Sigmoid colon (tissue), 7 donors: ENCODE results near the gene ANXA7. TPM values are rescaled to one million over a fixed set of nuclear protein-coding genes. Genes with fewer than 3 reads are reported as not detected.

Experiments
- DNase-seq: peaks from one replicate; pipeline ENCODE4 v3.0.0-alpha.2; 2019
- H3K27ac ChIP-seq, 4 donors: fragments of 200-600 bp; sonication (generic); one replicate each; pipeline ENCODE4 v1.5.1; 2016 to 2019; ENCODE audit warnings: mild to moderate bottlenecking in 1 of 4
- H3K27me3 ChIP-seq, 3 donors: fragments of 200-600 bp; sonication (generic); one replicate each; pipeline ENCODE4 v1.5.1; 2019; ENCODE audit warnings: mild to moderate bottlenecking in 1 of 3
- H3K36me3 ChIP-seq, 4 donors: fragments of 200-600 bp; sonication (generic); one replicate each; pipeline ENCODE4 v1.5.1; 2016 to 2019
- H3K4me1 ChIP-seq, 4 donors: fragments of 200-600 bp; sonication (generic); one replicate each; pipeline ENCODE4 v1.5.1; 2017 to 2019
- H3K4me3 ChIP-seq, 4 donors: fragments of 200-600 bp; sonication (generic); one replicate each; pipeline ENCODE4 v1.5.1; 2017 to 2019; ENCODE audit warnings: mild to moderate bottlenecking in 2 of 4, moderate library complexity in 1 of 4
- H3K9me3 ChIP-seq, 4 donors: fragments of 200-600 bp in 3 of 4; sonication (generic) in 3 of 4; one replicate each; pipeline versions ENCODE4 v1.5.1 to v1.6.1; 2013 to 2019
- CTCF ChIP-seq, 4 experiments: fragments of 450-650 bp in 3 of 4; fragments of 200-600 bp in 1 of 4; IDR thresholded peaks; one replicate each; pipeline ENCODE4 v1.5.1; 2016 to 2019; ENCODE audit warnings: antibody characterized with exemption in 4 of 4, mild to moderate bottlenecking in 3 of 4, moderate library complexity in 2 of 4
- EP300 ChIP-seq, 4 donors: sonication (generic); formaldehyde crosslinking; IDR thresholded peaks; one replicate each; pipeline ENCODE4 v1.6.1; 2017; ENCODE audit warnings: antibody characterized with exemption in 4 of 4
- POLR2A ChIP-seq, 2 donors: fragments of 450-650 bp; IDR thresholded peaks; one replicate each; pipeline ENCODE4 v1.6.1; 2016; ENCODE audit warnings: antibody characterized with exemption in 2 of 2, mild to moderate bottlenecking in 2 of 2, moderate library complexity in 2 of 2
- POLR2AphosphoS5 ChIP-seq, 4 donors: sonication (generic); formaldehyde crosslinking; IDR thresholded peaks; one replicate each; pipeline ENCODE4 v1.6.1; 2017; ENCODE audit warnings: antibody characterized with exemption in 4 of 4
- WGBS, 2 donors: extraction: QIAGEN DNeasy Blood & Tissue Kit; methylation state at CpG; one replicate each; pipeline ENCODE4 v1.1.7; 2013; 5-methylcytosine and 5-hydroxymethylcytosine counted together
- intact Hi-C: fragments of 100-400 bp; cut with DNase I; formaldehyde crosslinking; loops from one replicate; pipeline ENCODE4 v1.15.1; 2023
- polyA plus RNA-seq, 3 donors: library from polyadenylated mRNA; stranded (reverse); fragments of 200-250 nt; gene quantifications; one replicate each; pipeline ENCODE4 v1.2.3, GENCODE V29; 2013
- total RNA-seq, 4 donors: library from RNA; depleted of rRNA; stranded (reverse); fragments of >200 nt; gene quantifications; one replicate each; pipeline ENCODE4 v1.1.0, GENCODE V29; 2016
- donor health status: healthy with polysubstance abuse.
- donor health status: Bipolar disorder and iron deficiency.
- donor health status: healthy.

Gene ANXA7
- total and polyA plus RNA-seq, 7 donors: 61.5 to 96.8 (median 74.2) TPM

DNA sequence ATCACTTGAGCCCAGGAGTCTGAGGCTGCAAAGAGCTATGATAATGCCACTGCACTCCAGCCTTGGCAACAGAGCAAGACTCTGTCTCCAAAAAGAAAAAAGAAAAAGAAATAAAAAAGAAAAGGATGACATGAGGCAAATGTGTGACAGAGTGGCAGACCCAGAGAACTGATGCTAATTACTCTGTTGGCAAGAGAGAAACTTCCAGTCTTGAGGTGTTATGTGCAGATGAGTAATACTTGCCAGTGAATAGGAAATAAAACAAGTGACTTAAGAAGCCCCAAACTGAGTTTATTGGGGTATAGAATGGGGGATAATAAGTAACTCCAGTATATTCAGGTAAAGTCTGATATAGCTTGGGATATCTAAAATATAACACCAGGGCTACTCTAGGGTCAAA lies 9.5 kb upstream of the ANXA7 start:
- TF ChIP-seq POLR2AphosphoS5 (IDR thresholded peaks at IDR 0.05) (no peak), POLR2A (IDR thresholded peaks at IDR 0.05) (no peak), EP300 (IDR thresholded peaks at IDR 0.05) (no peak), CTCF (IDR thresholded peaks at IDR 0.05) (no peak)
- Histone ChIP-seq H3K4me1 (no peaks in the 10 kb centered on the region), H3K4me3 (no peak overlapping the region), H3K27me3 (no peaks in the 10 kb centered on the region), H3K9me3 (no peaks in the 10 kb centered on the region), H3K36me3 (peaks cover 22 to 67% (median 36%) of the 10 kb centered on the region in 4 donors), H3K27ac (no peak overlapping the region)
- intact Hi-C loops: no loop called here
- no peak for DNase-seq

DNA sequence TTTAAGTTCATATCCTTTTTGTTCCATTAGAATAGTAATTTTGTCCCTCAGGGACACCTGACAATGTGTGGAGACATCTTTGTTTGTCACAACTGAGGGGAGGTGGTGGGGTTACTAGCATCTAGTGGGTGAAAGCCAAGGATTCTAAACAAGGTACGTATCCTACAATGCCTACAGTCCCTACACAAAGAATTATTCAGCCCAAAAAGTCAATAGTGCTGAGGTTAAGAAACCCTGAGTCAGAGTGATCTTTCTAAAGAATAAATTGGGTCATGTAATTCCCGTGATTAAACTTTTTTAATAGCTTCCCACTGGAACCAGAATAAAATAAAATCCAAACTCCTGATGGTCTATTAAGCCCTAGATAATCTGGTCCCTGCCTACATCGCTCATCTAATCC lies 2.7 kb upstream of the ANXA7 start:
- Histone ChIP-seq H3K36me3 (peaks cover 0 to under 1% (median 0%) of the 10 kb centered on the region in 4 donors), H3K4me3 (no peak overlapping the region), H3K27ac (no peak overlapping the region), H3K9me3 (no peaks in the 10 kb centered on the region), H3K4me1 (peaks cover 0 to 25% (median 20%) of the 10 kb centered on the region in 4 donors), H3K27me3 (no peaks in the 10 kb centered on the region)
- TF ChIP-seq CTCF (IDR thresholded peaks at IDR 0.05): no peak
- TF ChIP-seq EP300 (IDR thresholded peaks at IDR 0.05): no peak
- TF ChIP-seq POLR2A (IDR thresholded peaks at IDR 0.05): no peak
- no peak for TF ChIP-seq POLR2AphosphoS5 (IDR thresholded peaks at IDR 0.05)
- intact Hi-C loops: no loop called here
- DNase-seq: no peak
- WGBS, 2 donors: 93 to 94% methylated on average over 3 of the region's 3 CpGs

DNA sequence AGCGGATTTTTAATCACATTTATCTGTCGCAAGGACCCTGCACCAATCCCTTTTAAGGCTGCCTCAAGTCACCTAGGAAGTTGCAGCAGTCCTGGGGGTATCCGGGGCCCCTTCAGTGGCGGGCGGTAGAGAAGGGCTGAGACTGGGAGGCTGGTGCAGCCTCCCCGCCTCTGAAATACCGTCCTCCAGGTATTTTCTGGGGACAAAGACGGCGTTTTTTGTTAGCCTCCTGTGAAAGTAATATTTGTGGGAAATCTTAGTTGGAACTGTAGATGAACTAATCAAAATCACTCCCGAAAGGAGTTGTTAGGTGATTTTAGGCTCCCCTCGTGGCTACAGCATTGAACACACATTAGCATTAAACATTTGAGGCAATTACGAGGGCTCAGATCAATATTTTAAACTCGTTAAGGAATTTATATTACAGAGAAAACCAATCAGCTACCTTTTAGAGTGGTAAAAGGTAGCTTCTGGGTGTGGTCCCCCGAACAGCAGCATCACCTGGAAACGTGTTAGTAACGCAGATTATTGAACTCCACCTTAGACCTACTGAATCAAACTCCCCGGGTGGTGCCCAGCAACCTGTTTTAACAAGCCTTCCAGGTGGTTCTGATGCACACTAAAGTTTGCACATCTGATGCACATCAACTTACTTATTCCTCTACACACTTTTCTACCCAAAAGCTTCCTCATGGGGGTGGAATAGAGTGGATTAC lies 530 bp upstream of the ANXA7 start:
- peaks cover 0 to 26% (median 22%) of the 10 kb centered on the region in 4 donors for H3K4me1 ChIP-seq

GRCh38 chr10:73413108-73413527 lies 740 bp downstream of the ANXA7 start:
- DNase-seq: peak; percentile 73
- H3K4me1 ChIP-seq: peaks cover 0 to 34% (median 23%) of the 10 kb centered on the region in 4 donors
- peak overlapping the region; percentile 76 to 82 (median 77) for H3K4me3 ChIP-seq
- TF ChIP-seq EP300 (IDR thresholded peaks at IDR 0.05): no peak
- no peak for TF ChIP-seq POLR2AphosphoS5 (IDR thresholded peaks at IDR 0.05)
- TF ChIP-seq POLR2A (IDR thresholded peaks at IDR 0.05): no peak
- no peak for TF ChIP-seq CTCF (IDR thresholded peaks at IDR 0.05)
- no peaks in the 10 kb centered on the region for H3K9me3 ChIP-seq
- peak overlapping the region; percentile 90 to 95 (median 92) for H3K27ac ChIP-seq
- 1% methylated on average over 9 of the region's 9 CpGs for WGBS, 2 donors
- no peaks in the 10 kb centered on the region for H3K36me3 ChIP-seq
- intact Hi-C loops: loop anchor here (5.0 kb wide), 2 partner anchors 84 to 161 kb away; partner anchors contain the start of genes MRPS16 and PPP3CB
- H3K27me3 ChIP-seq: no peaks in the 10 kb centered on the region

More for the DNA sequence above, 530 bp upstream of the ANXA7 start:
- intact Hi-C loops: loop anchor here (5.0 kb wide), 2 partner anchors 83 to 162 kb away; partner anchors contain the start of genes MRPS16 and PPP3CB
- DNase-seq: no peak
- H3K27ac ChIP-seq: peak overlapping the region; percentile 90 to 95 (median 92)
- no peaks in the 10 kb centered on the region for H3K36me3 ChIP-seq
- 1 to 3% methylated on average over 17 of the region's 17 CpGs for WGBS, 2 donors
- peak overlapping the region; percentile 76 to 82 (median 77) for H3K4me3 ChIP-seq
- H3K9me3 ChIP-seq: no peaks in the 10 kb centered on the region
- H3K27me3 ChIP-seq: no peaks in the 10 kb centered on the region
- TF ChIP-seq POLR2A (IDR thresholded peaks at IDR 0.05) (no peak), POLR2AphosphoS5 (IDR thresholded peaks at IDR 0.05) (no peak), EP300 (IDR thresholded peaks at IDR 0.05) (no peak), CTCF (IDR thresholded peaks at IDR 0.05) (no peak)
